Thyroid gland (tissue), 4 donors: ENCODE measurements around the gene ETNK2. TPM values are rescaled to one million over a fixed set of nuclear protein-coding genes. Genes with fewer than 3 reads are reported as not detected.

Experiments
- DNase-seq, 2 donors: peaks; one replicate each; pipeline ENCODE4 v3.0.0-alpha.2; 2019
- H3K27ac ChIP-seq, 3 donors: fragments of 200-600 bp; sonication (generic); 1 replicate in 2 of 3; 2 replicates in 1 of 3; pipeline ENCODE4 v1.5.1; 2016 to 2019; ENCODE audit warnings: mild to moderate bottlenecking in 1 of 3, moderate library complexity in 1 of 3
- H3K27me3 ChIP-seq: fragments of 200-600 bp; sonication (generic); one replicate; pipeline ENCODE4 v1.5.1; 2019
- H3K36me3 ChIP-seq, 2 donors: fragments of 200-600 bp; sonication (generic); one replicate each; pipeline ENCODE4 v1.5.1; 2016 to 2019
- H3K4me1 ChIP-seq, 2 donors: fragments of 200-600 bp; sonication (generic); one replicate each; pipeline ENCODE4 v1.5.1; 2017 to 2019
- H3K4me3 ChIP-seq, 3 donors: fragments of 200-600 bp; sonication (generic); replicated peaks in 1 of 3; 1 replicate in 2 of 3; 2 replicates in 1 of 3; pipeline ENCODE4 v1.5.1; 2016; ENCODE audit warnings: mild to moderate bottlenecking in 1 of 3
- H3K9me3 ChIP-seq: fragments of 200-600 bp; sonication (generic); one replicate; pipeline ENCODE4 v1.5.1; 2017
- POLR2A ChIP-seq, 2 donors: fragments of 450-650 bp; IDR thresholded peaks; one replicate each; pipeline ENCODE4 v1.6.1; 2017; ENCODE audit warnings: antibody characterized with exemption in 2 of 2, mild to moderate bottlenecking in 2 of 2, moderate library complexity in 1 of 2
- WGBS, 2 donors: methylation state at CpG; one replicate each; pipeline ENCODE4 v1.1.5; 2017; 5-methylcytosine and 5-hydroxymethylcytosine counted together
- intact Hi-C: fragments of 100-400 bp; cut with DNase I; formaldehyde crosslinking; loops from one replicate; pipeline ENCODE4 v1.15.1; 2023
- total RNA-seq, 4 donors: library from RNA; depleted of rRNA; stranded (reverse); fragments of >200 nt; gene quantifications; one replicate each; pipeline ENCODE4 v1.2.3, GENCODE V29; 2016
- TF ChIP-seq, protein P1 (sequence below), 6 experiments: fragments of 200-600 bp in 3 of 6; fragments of 450-650 bp in 3 of 6; sonication (generic) in 3 of 6; IDR thresholded peaks; one replicate each; pipeline ENCODE4 v1.5.1; 2016 to 2019; ENCODE audit warnings: antibody characterized with exemption in 6 of 6, mild to moderate bottlenecking in 2 of 6, inconsistent platforms in 1 of 6, moderate library complexity in 1 of 6

The ETNK2 gene
- total RNA-seq, 4 donors from 2014 or later: 16.1 to 22.5 (median 21.0) TPM

GRCh38 chr1:204110894-204111633 is 40.8 kb downstream of the ETNK2 start:
- Histone ChIP-seq H3K9me3 (no peaks in the 10 kb centered on the region), H3K4me1 (peaks cover 17 to 36% of the 10 kb centered on the region in 2 donors), H3K36me3 (peaks cover 0 to 6% of the 10 kb centered on the region in 2 donors), H3K27me3 (no peaks in the 10 kb centered on the region), H3K27ac (no peak overlapping the region), H3K4me3 (no peak overlapping the region)
- intact Hi-C loops: no loop called here
- no peak for DNase-seq
- 85 to 86% methylated on average over 5 of the region's 5 CpGs for WGBS, 2 donors
- TF ChIP-seq, protein P1, sequence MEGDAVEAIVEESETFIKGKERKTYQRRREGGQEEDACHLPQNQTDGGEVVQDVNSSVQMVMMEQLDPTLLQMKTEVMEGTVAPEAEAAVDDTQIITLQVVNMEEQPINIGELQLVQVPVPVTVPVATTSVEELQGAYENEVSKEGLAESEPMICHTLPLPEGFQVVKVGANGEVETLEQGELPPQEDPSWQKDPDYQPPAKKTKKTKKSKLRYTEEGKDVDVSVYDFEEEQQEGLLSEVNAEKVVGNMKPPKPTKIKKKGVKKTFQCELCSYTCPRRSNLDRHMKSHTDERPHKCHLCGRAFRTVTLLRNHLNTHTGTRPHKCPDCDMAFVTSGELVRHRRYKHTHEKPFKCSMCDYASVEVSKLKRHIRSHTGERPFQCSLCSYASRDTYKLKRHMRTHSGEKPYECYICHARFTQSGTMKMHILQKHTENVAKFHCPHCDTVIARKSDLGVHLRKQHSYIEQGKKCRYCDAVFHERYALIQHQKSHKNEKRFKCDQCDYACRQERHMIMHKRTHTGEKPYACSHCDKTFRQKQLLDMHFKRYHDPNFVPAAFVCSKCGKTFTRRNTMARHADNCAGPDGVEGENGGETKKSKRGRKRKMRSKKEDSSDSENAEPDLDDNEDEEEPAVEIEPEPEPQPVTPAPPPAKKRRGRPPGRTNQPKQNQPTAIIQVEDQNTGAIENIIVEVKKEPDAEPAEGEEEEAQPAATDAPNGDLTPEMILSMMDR (IDR thresholded peaks at IDR 0.05): no peak
- no peak for TF ChIP-seq POLR2A (IDR thresholded peaks at IDR 0.05)

GRCh38 chr1:204108312-204109141 is 43.3 kb downstream of the ETNK2 start:
- intact Hi-C loops: no loop called here
- no peaks in the 10 kb centered on the region for H3K27me3 ChIP-seq
- WGBS, 2 donors: 56 to 62% methylated on average over 19 to 21 of the region's 21 CpGs
- no peak for DNase-seq
- TF ChIP-seq, protein P1 (IDR thresholded peaks at IDR 0.05): no peak
- TF ChIP-seq POLR2A (IDR thresholded peaks at IDR 0.05): no peak
- H3K4me3 ChIP-seq: no peak overlapping the region
- H3K27ac ChIP-seq: peak overlapping the region in 1 of 3 donors; percentile 34
- H3K9me3 ChIP-seq: no peaks in the 10 kb centered on the region
- no peaks in the 10 kb centered on the region for H3K36me3 ChIP-seq
- peaks cover 26 to 48% of the 10 kb centered on the region in 2 donors for H3K4me1 ChIP-seq

DNA sequence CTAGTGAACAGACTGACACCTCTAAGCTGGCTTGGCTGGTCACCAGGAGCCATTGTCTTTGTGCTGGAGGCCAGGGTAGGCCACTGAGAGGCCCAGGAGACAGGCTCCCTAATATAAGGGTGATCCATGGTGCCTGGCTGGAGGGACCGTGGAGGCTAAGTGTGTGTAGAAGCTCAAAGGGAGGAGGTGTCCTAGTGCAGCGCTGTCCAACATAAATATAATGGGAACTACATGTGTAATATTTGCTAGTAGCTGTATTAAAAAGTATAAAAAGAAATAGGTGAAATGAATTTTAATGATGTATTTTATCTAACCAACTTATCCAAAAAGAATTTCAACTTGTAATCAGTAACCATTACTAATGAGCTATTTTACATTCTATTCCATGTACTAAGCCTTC is 44.0 kb downstream of the ETNK2 start:
- 95 to 96% methylated on average over 2 of the region's 2 CpGs for WGBS, 2 donors

GRCh38 chr1:204106825-204107224 is 45.0 kb downstream of the ETNK2 start:
- TF ChIP-seq, protein P1 (IDR thresholded peaks at IDR 0.05): no peak
- TF ChIP-seq POLR2A (IDR thresholded peaks at IDR 0.05): no peak
- Histone ChIP-seq H3K4me3 (no peak overlapping the region), H3K27me3 (no peaks in the 10 kb centered on the region), H3K27ac (no peak overlapping the region), H3K36me3 (no peaks in the 10 kb centered on the region), H3K4me1 (peaks cover 35 to 54% of the 10 kb centered on the region in 2 donors), H3K9me3 (no peaks in the 10 kb centered on the region)
- 100% methylated on average over 1 of the region's 1 CpG for WGBS, 2 donors
- intact Hi-C loops: no loop called here
- DNase-seq: no peak

More for the DNA sequence above, 44.0 kb downstream of the ETNK2 start:
- intact Hi-C loops: no loop called here
- Histone ChIP-seq H3K27ac (no peak overlapping the region), H3K9me3 (no peaks in the 10 kb centered on the region), H3K4me3 (no peak overlapping the region), H3K4me1 (peaks cover 31 to 48% of the 10 kb centered on the region in 2 donors), H3K36me3 (no peaks in the 10 kb centered on the region), H3K27me3 (no peaks in the 10 kb centered on the region)
- DNase-seq: no peak
- TF ChIP-seq, protein P1 (IDR thresholded peaks at IDR 0.05): no peak
- TF ChIP-seq POLR2A (IDR thresholded peaks at IDR 0.05): no peak

GRCh38 chr1:204105131-204105515 is 46.7 kb downstream of the ETNK2 start:
- Histone ChIP-seq H3K27me3 (no peaks in the 10 kb centered on the region), H3K36me3 (no peaks in the 10 kb centered on the region), H3K4me3 (no peak overlapping the region), H3K4me1 (peaks cover 35 to 54% of the 10 kb centered on the region in 2 donors), H3K9me3 (no peaks in the 10 kb centered on the region), H3K27ac (no peak overlapping the region)
- TF ChIP-seq, protein P1 (IDR thresholded peaks at IDR 0.05): no peak
- TF ChIP-seq POLR2A (IDR thresholded peaks at IDR 0.05): no peak
- 90 to 97% methylated on average over 6 of the region's 6 CpGs for WGBS, 2 donors
- intact Hi-C loops: no loop called here
- DNase-seq: no peak
